ENCODE results near the gene REXO4. TPM values are rescaled to one million over a fixed set of nuclear protein-coding genes. Genes with fewer than 3 reads are reported as not detected.

The REXO4 gene
- total and polyA plus RNA-seq, 2 of the 13 experiments (the other 11 are each of a cell fraction or from before 2014, with no cell fraction given) = 18.5 to 30.4 TPM

DNA sequence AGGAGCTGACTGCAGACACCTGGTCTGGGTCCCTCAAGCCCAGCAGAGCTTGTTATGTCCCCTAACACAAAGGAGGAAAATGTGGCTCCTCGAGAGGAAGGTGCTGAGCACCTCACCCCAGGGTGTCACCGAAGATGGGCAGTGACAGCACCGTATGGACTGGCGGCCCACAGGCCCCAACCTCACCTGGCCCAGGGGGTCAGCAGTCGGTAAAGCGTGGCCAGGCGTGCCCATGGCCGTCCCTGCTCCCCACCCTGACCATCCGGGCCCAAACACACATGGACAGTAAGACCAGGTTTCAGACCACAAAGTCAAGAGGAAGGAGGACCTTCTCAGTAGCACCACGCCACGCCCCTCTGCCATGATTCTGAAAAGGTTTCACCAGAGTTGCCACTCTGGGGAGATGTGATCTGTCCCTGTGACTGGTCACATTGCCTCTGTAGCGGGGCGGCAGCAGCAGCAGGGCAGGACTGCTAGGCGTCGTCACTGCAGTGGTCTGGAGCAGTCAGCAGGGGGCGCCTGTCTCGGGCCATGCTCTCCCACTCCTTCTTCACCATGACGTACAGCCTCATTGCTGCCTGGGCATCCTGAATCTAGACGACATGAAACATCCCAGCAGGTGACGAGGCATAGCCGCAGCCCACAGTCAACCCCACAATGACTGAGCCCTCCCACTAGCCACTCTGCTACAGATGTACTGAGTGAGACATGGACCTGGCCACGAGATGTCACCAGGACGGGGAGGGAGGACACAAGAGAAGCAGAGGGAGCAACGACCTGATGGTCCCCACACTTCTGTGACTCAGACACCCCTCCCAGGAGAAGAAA is 11.1 kb downstream of the REXO4 start:
- DNase-seq (ENCODE audit: low spot score) (peak; percentile 52), ATAC-seq (peak; percentile 87), FAIRE-seq (peak; percentile 76)
- Histone ChIP-seq H3K4me1 (ENCODE audit: insufficient read depth, low read length) (peaks cover 8% of the 10 kb centered on the region), H3K27me3 (ENCODE audit: control insufficient read depth in 1 of 2, insufficient read depth in 2 of 2, low read length in 2 of 2) (no peaks in the 10 kb centered on the region), H3K4me2 (ENCODE audit: low read depth, low read length) (no peak overlapping the region), H3K4me3 (replicated peaks in 1 of 3; ENCODE audit: insufficient read depth in 1 of 3, low read depth in 2 of 3, low read length in 3 of 3) (no peak overlapping the region), H3K9ac (ENCODE audit: insufficient read depth, low read depth, low read length) (no peak overlapping the region), H3K36me3 (replicated peaks in 1 of 2; ENCODE audit: control insufficient read depth in 1 of 2, insufficient read depth in 2 of 2, low read length in 2 of 2) (peaks cover 28 to 53% of the 10 kb centered on the region in 2 experiments; a peak in 4 of 5 replicates), H3K27ac (ENCODE audit: extremely low read length, insufficient read depth, low read length) (no peak overlapping the region), H3K79me2 (ENCODE audit: insufficient read depth, low read length) (no peaks in the 10 kb centered on the region), H3K9me3 (ENCODE audit: low read length) (no peaks in the 10 kb centered on the region), H4K20me1 (ENCODE audit: insufficient read depth, low read length) (0 out of 2 replicates have a peak, but pooled peaks cover 4% of the 10 kb centered on the region), H2AFZ (ENCODE audit: low read length) (no peak overlapping the region)
- WGBS (ENCODE audit: low lambda C conversion rate) = 52% methylated on average over 11 of the region's 24 CpGs
- in situ Hi-C loops (cut with HindIII; ENCODE audit: extremely low pct_ligation_motif_present, low pct_unique_long_range_greater_than_20kb) (loop anchor here (5.0 kb wide), 2 partner anchors 49 to 81 kb away; partner anchors contain the start of genes SURF1 and SURF2), intact Hi-C loops (cut with micrococcal nuclease; ENCODE audit: unreplicated experiment) (loop anchor here (1.0 to 2.0 kb wide), 2 partner anchors 18 to 80 kb away; no protein-coding TSS in a partner anchor)
- TSS peak; percentile 11 for BruUV-seq (replicated peaks)
- CTCF ChIA-PET (ENCODE audit: low intra/inter-chr PET ratio, low total read pairs) = interaction anchor here (0.6 to 1.9 kb wide), 5 partner anchors 15 to 82 kb away, joined by 3 to 39 read pairs (median 4); partner anchors contain the start of gene ADAMTS13
- POLR2A ChIA-PET = no interaction called here
- TF ChIP-seq POLR2A (IDR thresholded peaks at IDR 0.05; ENCODE audit: insufficient read depth in 1 of 2, low read depth in 2 of 2, low read length in 2 of 2) = 0 out of 4 replicates have a peak, but pooled peaks of 1 of the 2 experiments have one; percentile 4
- TF ChIP-seq, protein P1, sequence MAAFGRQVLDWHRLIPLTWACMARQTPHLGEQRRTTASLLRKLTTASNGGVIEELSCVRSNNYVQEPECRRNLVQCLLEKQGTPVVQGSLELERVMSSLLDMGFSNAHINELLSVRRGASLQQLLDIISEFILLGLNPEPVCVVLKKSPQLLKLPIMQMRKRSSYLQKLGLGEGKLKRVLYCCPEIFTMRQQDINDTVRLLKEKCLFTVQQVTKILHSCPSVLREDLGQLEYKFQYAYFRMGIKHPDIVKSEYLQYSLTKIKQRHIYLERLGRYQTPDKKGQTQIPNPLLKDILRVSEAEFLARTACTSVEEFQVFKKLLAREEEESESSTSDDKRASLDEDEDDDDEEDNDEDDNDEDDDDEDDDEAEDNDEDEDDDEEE (CRISPR knock-in tag; IDR thresholded peaks at IDR 0.05) = no peak
- TF ChIP-seq GATAD1 (CRISPR knock-in tag; IDR thresholded peaks at IDR 0.05) = 0 out of 2 replicates have a peak, but pooled peaks have one; percentile 22
- TF ChIP-seq ZSCAN31 (CRISPR knock-in tag; IDR thresholded peaks at IDR 0.05; ENCODE audit: low read depth) = peak; percentile 95
- TF ChIP-seq LCORL (IDR thresholded peaks at IDR 0.05) = no peak
- TF ChIP-seq LCORL (CRISPR knock-in tag; IDR thresholded peaks at IDR 0.05) = peak; percentile 30; the same call in 1 of the 2 replicates
- no peak for TF ChIP-seq ZMYM3 (CRISPR knock-in tag; IDR thresholded peaks at IDR 0.05)
- no peak for TF ChIP-seq ZNF747 (CRISPR knock-in tag; IDR thresholded peaks at IDR 0.05; ENCODE audit: borderline replicate concordance)
- TF ChIP-seq ZNF780A (CRISPR knock-in tag; IDR thresholded peaks at IDR 0.05) = no peak
- TF ChIP-seq MXI1 (IDR thresholded peaks at IDR 0.05; ENCODE audit: borderline replicate concordance, low read depth, low read length) = no peak
- TF ChIP-seq ZNF121 (CRISPR knock-in tag; IDR thresholded peaks at IDR 0.05) = 0 out of 2 replicates have a peak, but pooled peaks have one; percentile 35
- TF ChIP-seq, protein P2, sequence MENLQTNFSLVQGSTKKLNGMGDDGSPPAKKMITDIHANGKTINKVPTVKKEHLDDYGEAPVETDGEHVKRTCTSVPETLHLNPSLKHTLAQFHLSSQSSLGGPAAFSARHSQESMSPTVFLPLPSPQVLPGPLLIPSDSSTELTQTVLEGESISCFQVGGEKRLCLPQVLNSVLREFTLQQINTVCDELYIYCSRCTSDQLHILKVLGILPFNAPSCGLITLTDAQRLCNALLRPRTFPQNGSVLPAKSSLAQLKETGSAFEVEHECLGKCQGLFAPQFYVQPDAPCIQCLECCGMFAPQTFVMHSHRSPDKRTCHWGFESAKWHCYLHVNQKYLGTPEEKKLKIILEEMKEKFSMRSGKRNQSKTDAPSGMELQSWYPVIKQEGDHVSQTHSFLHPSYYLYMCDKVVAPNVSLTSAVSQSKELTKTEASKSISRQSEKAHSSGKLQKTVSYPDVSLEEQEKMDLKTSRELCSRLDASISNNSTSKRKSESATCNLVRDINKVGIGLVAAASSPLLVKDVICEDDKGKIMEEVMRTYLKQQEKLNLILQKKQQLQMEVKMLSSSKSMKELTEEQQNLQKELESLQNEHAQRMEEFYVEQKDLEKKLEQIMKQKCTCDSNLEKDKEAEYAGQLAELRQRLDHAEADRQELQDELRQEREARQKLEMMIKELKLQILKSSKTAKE (CRISPR knock-in tag; IDR thresholded peaks at IDR 0.05; ENCODE audit: borderline replicate concordance) = no peak
- TF ChIP-seq EZH2 (conservative IDR thresholded peaks at IDR 0.05; ENCODE audit: low read depth, low read length) = no peak
- TF ChIP-seq SRY (CRISPR knock-in tag; IDR thresholded peaks at IDR 0.05) = no peak
- no peak for TF ChIP-seq ZNF672 (CRISPR knock-in tag; IDR thresholded peaks at IDR 0.05)
- TF ChIP-seq, protein P3, sequence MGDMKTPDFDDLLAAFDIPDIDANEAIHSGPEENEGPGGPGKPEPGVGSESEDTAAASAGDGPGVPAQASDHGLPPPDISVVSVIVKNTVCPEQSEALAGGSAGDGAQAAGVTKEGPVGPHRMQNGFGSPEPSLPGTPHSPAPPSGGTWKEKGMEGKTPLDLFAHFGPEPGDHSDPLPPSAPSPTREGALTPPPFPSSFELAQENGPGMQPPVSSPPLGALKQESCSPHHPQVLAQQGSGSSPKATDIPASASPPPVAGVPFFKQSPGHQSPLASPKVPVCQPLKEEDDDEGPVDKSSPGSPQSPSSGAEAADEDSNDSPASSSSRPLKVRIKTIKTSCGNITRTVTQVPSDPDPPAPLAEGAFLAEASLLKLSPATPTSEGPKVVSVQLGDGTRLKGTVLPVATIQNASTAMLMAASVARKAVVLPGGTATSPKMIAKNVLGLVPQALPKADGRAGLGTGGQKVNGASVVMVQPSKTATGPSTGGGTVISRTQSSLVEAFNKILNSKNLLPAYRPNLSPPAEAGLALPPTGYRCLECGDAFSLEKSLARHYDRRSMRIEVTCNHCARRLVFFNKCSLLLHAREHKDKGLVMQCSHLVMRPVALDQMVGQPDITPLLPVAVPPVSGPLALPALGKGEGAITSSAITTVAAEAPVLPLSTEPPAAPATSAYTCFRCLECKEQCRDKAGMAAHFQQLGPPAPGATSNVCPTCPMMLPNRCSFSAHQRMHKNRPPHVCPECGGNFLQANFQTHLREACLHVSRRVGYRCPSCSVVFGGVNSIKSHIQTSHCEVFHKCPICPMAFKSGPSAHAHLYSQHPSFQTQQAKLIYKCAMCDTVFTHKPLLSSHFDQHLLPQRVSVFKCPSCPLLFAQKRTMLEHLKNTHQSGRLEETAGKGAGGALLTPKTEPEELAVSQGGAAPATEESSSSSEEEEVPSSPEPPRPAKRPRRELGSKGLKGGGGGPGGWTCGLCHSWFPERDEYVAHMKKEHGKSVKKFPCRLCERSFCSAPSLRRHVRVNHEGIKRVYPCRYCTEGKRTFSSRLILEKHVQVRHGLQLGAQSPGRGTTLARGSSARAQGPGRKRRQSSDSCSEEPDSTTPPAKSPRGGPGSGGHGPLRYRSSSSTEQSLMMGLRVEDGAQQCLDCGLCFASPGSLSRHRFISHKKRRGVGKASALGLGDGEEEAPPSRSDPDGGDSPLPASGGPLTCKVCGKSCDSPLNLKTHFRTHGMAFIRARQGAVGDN (CRISPR knock-in tag; IDR thresholded peaks at IDR 0.05) = peak; percentile 66
- peak; percentile 19 for TF ChIP-seq TBL1XR1 (IDR thresholded peaks at IDR 0.05; ENCODE audit: borderline replicate concordance, low read length, partially characterized antibody)
